ENCODE measurements around the gene TRIO.

The TRIO gene

GRCh38 chr5:14297697-14298096, 154.6 kb downstream of the TRIO start:
- DNase-seq (ENCODE audit: low read depth) = no peak

- DNase-seq (ENCODE audit: low read depth) = peak; percentile 12
Observed at GRCh38 chr5:14298126-14298847, 155.1 kb downstream of the TRIO start.

DNA sequence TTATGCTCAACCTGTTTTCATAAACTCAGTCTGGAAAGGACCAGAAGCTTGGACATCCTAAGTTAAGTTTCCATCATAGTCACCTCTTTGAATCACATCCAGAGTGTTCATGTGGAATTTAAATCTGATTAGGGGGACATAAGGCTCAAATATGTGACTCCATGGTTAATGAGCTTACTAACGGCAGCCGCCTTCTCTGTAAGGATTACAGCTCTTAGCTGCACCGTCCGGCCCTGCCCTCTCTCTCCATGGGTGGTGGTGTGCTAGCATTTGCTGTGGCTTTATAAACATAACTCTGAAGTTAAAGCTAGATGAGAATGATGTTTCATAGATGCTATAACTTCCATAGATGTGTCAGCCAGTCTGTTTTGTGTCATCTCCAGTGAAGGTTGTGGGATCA, 156.5 kb downstream of the TRIO start:
- DNase-seq (ENCODE audit: low read depth) = no peak

GRCh38 chr5:14301186-14301585, 158.0 kb downstream of the TRIO start:
- DNase-seq (ENCODE audit: low read depth) = no peak

GRCh38 chr5:14302330-14302729, 159.2 kb downstream of the TRIO start:
- no peak for DNase-seq (ENCODE audit: low read depth)

- DNase-seq (ENCODE audit: low read depth) = peak; percentile 49
Observed at GRCh38 chr5:14305045-14305444, 161.9 kb downstream of the TRIO start.

- DNase-seq (ENCODE audit: low read depth) = no peak
Observed at GRCh38 chr5:14306329-14306815, 163.2 kb downstream of the TRIO start.

DNA sequence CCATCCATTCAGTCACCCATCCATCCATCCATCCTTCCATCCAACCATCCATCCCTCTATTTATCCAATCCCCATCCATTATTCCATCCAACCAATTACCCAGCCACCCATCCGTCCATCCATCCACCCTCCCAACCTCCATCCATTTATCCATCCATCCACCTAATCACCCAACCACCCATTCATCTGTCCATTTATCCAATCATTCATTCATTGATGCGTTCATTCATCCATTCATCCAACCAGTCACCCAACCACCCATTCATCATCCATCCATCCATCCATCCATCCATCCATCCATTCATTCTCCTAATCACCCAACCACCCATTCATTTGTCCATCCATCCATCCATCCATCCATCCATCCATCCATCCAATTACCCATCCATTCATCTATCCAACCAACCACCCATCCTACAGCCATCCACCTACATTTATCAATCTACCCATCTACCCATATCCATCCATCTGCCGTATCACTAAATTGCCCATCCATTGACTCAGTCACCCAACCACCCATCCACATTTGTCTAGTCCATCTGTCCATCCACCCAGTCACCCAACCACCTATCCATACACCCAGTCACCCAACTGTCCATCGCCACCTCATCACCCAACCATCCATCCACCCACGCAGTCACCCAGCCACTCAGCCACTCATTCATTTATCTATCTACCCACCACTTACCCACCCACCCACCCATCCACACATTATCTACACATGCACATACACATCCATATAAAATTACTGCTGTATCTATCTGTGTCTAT, 165.4 kb downstream of the TRIO start:
- DNase-seq (ENCODE audit: low read depth) = no peak

DNA sequence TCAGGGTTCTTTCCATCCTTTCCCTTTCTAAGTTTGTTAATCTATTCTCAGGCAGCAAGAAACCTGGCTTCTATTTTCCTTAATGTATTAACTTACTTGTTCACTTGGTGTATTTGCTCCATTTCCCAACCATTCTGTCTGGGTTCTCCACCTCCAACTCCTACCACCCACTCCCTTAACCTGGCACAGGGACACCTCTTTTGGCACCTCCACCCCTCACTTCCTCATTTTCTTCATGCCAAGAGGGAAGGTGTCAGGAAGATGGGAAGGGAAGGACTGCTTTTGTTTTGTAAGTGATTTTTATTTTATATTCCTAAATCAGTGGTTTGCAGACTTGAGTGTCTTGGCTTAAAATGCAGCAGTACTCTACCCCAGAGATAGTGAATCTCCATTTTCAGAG, 166.1 kb downstream of the TRIO start:
- no peak for DNase-seq (ENCODE audit: low read depth)

DNA sequence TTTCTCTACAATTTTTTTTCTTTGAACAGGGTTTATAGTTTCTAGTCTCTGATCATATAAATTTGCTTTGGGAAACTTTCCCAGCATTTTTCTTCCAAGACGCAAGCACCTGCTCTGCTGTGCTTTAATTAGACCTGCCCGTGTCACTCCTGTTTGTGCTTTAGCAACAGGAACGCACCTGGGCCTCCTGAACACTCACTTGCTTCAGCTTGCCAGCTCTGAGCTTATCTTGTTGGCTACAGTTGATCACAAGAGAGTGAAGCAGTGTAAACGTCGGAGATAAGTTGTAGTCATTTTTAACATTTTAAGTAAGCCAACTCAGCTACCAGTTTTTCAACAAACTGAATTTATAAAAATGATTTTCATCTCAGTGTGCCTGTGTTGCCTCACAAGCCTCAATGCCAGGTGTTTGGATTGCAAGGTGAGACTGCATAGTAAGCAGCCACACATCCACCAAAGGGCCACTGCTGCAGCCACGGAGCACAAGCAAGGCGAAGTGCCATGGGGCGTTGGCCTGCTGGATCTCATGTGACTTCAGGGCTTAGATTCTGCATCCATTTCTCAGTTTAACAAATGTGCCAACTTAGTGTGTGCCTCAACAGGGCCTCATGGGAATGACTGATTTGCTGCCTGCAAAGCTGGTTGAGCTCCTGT, 166.9 kb downstream of the TRIO start:
- DNase-seq (ENCODE audit: low read depth) = no peak

DNA sequence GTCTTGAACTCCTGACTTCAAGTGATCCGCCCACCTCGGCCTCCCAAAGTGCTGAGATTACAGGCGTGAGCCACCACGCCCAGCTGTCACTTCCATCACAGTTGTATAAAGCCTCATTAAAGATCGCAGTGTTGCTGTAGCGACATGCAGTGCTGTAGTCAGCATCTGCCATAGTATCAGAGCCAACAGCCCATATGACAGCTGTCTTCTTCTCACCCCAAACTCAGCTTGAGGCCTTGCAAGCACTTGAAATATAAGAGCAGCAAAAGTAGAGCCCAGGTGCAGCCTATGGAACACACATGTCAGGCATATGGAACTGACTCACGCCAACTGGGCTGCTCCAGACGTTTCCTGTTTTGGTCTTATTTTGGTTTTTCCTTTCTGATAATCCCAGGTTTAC, 167.8 kb downstream of the TRIO start:
- DNase-seq (ENCODE audit: low read depth) = no peak

DNA sequence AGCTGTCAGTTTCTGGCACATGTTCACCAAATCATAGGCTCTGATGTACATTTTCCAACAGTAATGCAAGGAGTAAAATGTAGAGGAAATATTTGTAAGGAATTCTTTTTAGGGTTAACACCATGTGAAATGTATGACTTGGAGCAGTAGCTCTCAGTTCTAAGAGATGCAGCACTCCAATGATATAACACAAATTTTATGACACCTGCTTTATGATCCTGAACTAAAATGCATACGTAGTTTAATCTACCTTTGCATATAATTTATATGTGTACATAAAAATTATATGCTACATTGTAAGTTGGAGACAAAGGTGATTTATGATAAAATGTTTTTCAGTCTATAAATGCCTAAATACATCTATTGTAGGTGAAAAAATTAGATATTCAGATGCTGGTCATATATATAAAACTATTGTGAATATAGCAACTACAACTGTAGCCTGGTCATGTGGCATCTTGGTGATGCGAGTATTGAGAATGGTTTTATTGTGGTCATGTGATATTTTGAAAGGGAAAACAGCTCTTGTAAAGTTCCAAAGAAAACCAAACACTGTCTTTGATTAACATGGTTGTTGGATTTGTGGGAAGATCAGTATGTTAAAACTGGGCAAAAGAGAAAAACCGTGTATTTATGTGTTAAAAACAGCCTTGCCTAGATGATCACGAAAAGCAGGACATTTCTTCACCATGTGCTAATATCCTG, 171.0 kb downstream of the TRIO start:
- no peak for DNase-seq (ENCODE audit: low read depth)

- no peak for DNase-seq (ENCODE audit: low read depth)
Observed at GRCh38 chr5:14316471-14316870, 173.3 kb downstream of the TRIO start.

GRCh38 chr5:14319102-14319501, 176.0 kb downstream of the TRIO start:
- no peak for DNase-seq (ENCODE audit: low read depth)

DNA sequence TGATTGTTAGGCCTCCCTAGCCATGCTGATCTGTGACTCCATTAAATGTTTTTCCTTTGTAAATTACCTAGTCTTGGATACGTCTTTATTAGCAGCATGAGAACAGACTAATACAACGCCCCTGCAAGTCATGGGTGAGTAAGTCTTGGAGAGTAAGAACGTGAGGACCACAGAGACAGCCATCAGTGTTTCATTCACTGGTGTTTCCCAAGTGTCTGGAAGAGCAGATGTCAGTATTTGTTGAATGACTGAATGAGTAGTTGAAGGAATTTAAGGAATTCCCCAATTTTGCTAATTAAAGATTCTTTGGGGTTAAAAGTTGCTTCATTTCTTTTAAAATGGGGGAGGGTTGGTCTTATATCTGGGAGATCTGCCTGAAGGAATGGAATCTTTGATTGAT, 178.8 kb downstream of the TRIO start:
- DNase-seq (ENCODE audit: low read depth) = no peak

DNA sequence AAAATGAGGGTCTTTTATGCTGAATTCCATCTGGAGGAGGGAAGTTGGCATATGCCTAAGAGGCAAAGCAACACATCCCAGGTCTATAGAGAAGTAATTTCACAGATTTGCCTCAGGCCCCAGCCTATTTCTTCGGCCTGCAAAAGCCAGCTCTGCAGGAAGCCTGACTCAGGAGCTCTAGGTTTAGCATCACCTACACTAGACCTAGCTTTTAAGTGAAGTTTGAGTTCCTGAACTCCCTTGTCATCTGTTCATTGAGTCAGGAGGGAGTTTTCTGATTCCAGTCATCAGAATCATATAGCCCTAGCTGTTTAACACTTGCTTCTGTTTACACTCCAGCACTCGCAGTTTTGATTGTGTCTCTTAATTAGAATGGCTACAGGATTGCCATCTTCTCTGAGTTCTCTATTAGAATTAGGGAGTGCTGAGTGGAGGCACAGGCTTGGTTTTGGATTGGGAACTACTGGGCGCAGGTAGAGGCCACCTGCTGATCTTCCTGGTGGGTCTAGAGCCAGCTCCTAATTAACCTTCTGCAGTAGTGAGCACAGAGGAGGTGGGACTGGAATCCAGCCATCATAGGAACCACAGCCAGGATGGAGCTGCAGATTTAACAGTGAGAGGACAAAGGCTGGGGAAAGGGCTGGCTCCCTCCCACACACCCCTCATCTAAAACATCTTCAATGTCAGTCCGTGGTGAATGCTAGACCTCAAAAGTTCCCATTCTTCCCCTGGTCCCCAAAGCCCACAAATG, 179.5 kb downstream of the TRIO start:
- DNase-seq (ENCODE audit: low read depth) = no peak

GRCh38 chr5:14323466-14323865, 180.3 kb downstream of the TRIO start:
- no peak for DNase-seq (ENCODE audit: low read depth)

GRCh38 chr5:14325369-14325768, 182.2 kb downstream of the TRIO start:
- DNase-seq (ENCODE audit: low read depth) = no peak

- DNase-seq (ENCODE audit: low read depth) = no peak
Observed at GRCh38 chr5:14326035-14326903, 183.1 kb downstream of the TRIO start.

DNA sequence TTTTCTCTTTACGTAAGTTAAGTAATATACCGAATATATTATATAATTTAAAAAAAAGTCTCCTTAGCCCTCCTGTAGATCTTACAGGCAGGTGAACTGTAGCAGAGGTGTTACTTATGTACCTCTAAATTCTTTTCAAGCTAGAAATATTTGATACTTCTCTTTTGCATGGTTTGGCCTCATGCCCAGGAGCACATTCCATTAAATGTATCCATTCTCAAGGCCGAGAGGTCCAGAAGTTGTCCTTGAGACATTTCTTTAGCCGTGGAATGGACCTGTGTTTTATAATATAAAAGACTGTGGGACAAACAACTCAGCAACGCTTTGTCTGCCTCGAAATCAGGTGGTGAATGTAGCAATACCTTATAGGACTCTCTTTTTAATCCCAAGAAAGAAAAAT, 184.5 kb downstream of the TRIO start:
- DNase-seq (ENCODE audit: low read depth) = no peak

DNA sequence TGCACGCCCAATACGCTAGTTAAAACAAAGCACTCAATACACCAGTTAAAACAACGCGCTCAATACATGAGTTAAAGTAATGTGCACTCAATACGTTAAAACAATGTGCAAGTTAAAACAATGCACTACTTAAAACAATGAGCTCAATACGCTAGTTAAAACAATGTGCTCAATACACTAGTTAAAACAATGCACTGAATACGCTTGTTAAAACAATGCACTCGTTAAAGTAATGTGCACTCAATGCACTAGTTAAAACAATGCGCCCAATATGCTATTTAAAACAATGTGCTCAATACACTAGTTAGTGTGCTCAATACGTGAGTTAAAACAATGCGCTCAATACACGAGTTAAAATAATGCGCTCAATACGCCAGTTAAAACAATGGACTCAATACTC, 185.0 kb downstream of the TRIO start:
- no peak for DNase-seq (ENCODE audit: low read depth)
